GM21723 (cell line): ENCODE measurements around the gene CRYM.
"Not testable (repeated sequence)": the region's sequence is repeated elsewhere in the genome, so short reads cannot be mapped to it uniquely, and the experiment has no call there.

Experiments used
- ATAC-seq: cut with Tn5 transposase; IDR thresholded peaks from one replicate; pipeline ENCODE4 v1.9.1; 2021; ENCODE audit warnings: mild to moderate bottlenecking, moderate library complexity; ENCODE audit not compliant: unreplicated experiment

Gene CRYM

DNA sequence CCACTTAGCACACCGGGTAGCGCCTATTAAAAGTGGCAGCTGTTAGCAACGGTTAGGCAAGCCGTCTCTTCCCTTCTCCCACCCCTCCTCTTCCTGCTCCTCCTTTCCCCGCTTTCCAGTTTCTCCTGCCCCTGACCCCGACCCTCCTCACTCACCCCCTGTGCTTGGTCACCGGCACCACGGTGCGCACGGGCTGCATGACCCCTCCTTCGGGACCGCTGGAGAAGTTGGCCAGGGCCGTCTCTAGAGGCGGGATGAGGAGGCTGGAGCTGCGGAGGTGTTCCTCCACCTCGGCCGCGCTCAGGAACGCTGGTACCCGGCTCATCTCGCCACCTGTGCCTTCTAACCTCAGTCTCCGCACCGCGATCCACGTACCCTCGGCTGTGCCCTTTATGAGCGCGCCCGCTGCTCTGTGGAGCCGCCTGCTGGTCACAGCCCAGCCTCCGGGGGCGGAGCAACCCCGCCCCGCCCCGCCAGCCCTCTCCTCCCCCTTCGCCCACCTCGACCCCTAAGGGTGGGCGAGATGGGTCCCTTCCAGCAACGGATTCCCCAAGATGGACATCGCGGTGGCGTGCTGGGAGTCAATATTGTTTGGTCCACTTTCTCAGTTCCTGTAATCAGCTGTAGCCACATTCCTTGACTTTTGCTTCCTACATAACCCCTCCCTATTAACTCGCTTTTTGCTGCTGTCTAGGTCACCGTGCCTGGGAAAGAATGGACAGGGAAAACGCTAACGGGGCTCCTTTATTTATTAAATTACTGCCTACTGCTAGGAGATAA is at the start of gene CRYM:
TSS of gene CRYM (minus strand) at position 364 of the 780 bp plus-strand sequence. CDS start at position 325, 39 bp downstream.
- no peak for ATAC-seq

DNA sequence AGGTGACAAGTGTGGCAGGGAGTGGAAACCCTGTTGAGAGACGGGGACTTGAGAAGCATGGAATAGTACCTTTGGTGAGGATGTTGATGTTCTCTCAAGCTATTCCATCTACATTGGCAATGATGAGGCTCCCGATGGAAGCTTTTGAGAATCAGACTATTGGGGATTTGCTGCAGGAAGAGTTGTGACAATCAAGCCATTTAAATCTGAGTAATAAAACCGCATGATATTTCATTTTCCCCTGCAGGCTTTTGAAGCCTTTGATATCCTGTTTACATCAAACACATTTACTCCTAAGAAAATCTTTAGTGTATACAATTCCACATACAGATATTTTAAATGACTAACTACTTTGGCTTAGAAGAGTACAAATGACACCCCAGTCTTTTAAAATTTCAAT is 49.0 kb upstream of the CRYM start:
- ATAC-seq = no peak

DNA sequence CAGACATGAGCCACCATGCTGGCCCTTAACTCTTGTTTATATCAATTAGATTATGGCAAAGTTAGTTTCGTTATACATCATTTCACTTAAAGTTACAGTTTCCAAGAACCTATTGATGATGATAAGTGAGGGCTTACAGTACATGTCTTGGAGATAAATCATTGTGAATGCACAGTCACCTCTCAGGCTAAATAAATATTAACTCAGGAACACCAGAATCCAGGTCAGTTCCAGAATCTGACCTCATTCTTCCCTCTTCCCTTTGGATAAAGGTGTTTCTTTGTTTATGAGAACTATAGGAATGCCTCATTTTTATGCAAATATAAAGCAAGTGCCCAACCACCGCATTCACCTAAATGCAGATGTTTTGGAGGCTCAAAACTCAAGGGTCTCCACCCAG is 48.4 kb upstream of the CRYM start:
- no peak for ATAC-seq

DNA sequence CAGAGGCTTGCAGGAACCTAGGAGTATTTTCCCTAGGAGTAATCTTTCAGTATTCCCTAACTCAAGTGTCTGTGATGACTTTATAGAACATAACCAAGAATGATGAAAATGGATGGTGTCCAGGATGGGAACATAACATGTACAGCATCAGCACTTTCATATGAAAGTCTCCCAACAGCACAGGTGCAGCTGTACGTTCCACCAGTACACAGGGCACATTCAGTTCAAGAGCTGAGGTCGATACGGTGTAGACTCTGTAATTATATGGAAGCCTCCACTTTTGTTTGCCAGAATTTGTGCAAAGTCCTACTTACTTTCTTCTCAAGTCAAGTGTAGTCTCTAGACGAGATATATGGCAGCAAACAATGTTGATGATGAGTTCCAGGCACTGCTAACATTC is 46.2 kb upstream of the CRYM start:
- no peak for ATAC-seq

DNA sequence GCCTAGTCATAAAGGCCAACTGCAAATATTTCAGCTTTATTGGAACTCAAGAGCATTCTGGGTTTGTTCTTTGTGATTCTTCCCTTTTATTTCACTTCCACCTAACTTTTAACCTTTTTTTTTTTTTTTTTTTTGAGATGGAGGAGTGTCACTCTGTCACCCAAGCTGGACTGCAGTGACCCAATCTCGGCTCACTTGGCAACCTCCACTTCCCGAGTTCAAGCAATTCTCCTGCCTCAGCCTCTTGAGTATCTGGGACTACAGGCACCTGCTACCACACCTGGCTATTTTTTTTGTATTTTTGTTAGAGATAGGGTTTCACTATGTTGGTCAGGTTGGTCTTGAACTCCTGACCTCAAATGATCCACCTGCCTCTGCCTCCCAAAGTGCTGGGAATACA is 44.2 kb upstream of the CRYM start:
- ATAC-seq = not testable (repeated sequence)

DNA sequence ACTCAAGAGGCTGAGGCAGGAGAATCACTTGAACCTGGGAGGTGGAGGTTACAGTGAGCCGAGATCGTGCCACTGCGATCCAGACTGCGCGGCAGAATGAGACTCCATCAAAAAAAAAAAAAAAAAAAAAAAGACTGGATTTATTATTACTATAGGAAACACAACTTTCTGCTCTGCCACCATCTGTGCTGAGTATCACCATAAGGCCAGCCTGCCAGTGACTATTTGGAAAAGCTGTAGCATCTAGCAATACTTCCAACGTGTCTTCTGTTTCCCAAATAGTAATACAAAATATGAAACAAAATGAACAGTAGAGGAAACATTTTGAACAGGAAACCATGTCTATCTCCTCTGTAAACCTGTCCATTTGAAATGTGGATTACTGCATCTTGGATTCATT is 43.6 kb upstream of the CRYM start:
- no peak for ATAC-seq

DNA sequence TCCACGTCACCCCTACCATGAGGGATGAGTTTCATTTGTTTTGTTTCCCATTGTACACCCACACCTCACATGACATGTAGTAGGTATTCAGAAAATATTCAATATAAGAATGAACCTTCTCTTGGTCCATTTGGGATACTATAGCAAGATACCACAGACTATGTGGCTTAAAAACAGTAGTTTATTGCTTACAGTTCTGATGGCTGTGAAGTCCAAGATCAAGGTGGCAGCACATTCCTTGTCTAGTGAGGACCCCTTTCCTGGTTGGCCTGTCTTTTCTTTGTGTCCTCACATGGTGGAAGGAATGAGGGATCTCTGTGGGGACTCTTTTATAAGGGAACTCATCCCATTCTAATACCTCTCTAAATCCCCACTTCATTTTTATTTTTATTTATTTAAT is 36.2 kb upstream of the CRYM start:
- no peak for ATAC-seq

DNA sequence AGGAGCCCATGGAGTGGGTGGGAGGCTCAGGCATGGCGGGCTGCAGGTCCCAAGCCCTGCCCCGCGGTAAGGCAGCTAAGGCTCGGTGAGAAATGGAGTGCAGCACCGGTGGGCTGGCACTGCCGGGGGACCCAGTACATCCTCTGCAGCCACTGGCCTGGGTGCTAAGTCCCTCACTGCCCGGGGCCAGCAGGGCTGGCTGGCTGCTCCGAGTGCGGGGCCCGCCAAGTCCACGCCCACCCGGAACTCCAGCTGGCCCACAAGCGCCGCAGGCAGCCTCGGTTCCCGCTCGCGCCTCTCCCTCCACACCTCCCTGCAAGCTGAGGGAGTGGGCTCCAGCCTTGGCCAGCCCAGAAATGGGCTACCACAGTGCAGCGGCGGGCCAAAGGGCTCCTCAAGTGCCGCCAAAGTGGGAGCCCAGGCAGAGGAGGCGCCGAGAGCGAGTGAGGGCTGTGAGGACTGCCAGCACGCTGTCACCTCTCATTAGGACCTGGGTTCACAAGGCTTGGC is 34.8 kb upstream of the CRYM start:
- not testable (repeated sequence) for ATAC-seq

DNA sequence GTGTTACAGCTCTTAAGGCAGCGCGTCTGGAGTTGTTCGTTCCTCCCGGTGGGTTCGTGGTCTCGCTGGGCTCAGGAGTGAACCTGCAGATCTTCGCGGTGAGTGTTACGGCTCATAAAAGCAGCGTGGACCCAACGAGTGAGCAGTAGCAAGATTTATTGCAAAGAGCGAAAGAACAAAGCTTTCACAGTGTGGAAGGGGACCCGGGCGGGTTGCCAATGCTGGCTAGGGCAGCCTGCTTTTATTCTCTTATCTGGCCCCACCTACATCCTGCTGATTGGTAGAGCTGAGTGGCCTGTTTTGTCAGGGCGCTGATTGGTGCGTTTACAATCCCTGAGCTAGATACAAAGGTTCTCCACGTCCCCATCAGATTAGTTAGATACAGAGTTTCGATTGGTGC is 34.0 kb upstream of the CRYM start:
- not testable (repeated sequence) for ATAC-seq

DNA sequence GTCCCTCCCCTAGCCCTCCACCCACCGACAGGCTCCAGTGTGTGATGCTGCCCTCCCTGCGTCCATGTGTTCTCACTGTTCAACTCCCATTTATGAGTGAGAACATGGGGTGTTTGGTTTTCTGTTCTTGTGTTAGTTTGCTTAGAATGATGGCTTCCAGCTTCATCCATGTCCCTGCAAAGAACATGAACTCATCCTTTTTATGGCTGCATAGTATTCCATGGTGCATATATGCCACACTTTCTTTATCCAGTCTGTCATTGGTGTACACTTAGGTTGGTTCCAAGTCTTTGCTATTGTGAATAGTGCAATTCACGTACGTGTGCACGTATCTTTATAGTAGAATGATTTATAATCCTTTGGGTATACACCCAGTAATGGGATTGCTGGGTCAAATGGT is 28.6 kb upstream of the CRYM start:
- not testable (repeated sequence) for ATAC-seq

DNA sequence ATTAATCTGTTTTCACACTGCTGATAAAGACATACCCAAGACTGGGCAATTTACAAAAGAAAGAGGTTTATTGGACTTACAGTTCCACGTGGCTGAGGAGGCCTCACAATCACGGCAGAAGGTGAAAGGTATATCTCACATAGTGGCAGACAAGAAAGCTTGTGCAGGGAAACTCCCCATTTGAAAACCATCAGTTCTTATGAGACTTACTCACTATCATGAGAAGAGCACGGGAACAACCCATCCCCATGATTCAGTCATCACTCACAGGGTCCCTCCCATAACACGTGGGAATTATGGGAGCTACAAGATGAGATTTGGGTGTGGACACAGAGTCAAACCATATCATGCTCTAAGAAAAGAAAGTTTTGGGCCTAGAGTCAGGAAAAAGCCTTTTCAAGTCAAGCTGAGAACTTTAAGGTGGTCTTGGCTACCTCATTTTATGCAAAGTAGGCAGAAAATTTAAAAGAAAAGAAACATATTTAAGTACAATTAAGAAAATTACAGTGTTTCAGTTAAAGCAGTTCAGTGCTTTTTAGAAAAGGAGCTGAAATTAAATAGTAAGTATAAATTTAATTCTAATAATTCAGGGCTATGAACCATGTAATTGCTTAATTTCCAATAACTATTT is 24.9 kb upstream of the CRYM start:
- no peak for ATAC-seq

DNA sequence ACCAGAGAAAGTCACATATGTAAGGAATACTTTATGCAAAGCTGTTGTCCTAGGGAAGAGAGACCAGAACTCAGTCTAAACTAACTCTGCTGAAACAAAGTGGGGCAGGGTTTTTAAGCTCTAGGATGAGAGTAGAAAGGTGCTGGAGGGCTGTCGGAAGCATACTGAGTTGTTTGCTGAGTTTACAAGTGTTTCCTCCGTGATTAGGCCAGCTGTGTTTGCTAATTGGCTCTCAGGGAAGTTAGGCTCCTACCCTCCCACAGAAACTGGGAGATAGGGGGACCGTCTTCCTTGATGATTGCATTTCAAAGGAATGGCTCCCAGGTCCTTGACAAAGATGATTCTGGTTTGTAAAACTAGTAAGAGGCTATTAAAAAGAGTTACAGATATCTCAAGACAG is 24.4 kb upstream of the CRYM start:
- no peak for ATAC-seq

DNA sequence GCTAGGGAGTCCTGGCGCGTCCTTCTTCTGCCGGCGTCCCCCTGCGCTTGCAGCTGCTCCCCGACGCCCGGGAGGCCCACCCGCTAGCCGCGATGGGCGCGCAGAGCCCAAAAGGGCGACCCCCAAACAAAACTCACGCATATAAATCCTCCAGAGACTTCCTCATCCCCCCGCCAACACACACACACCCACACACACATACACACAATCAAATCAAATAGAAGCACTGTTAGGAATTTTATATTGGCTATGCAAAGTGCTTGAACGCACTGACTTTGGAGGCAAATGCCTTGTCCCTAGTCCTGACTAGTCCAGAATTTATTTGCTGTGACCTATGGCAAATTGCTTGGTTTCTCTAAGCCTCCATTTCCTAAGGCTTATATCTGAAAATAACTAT is 23.8 kb upstream of the CRYM start:
- no peak for ATAC-seq

DNA sequence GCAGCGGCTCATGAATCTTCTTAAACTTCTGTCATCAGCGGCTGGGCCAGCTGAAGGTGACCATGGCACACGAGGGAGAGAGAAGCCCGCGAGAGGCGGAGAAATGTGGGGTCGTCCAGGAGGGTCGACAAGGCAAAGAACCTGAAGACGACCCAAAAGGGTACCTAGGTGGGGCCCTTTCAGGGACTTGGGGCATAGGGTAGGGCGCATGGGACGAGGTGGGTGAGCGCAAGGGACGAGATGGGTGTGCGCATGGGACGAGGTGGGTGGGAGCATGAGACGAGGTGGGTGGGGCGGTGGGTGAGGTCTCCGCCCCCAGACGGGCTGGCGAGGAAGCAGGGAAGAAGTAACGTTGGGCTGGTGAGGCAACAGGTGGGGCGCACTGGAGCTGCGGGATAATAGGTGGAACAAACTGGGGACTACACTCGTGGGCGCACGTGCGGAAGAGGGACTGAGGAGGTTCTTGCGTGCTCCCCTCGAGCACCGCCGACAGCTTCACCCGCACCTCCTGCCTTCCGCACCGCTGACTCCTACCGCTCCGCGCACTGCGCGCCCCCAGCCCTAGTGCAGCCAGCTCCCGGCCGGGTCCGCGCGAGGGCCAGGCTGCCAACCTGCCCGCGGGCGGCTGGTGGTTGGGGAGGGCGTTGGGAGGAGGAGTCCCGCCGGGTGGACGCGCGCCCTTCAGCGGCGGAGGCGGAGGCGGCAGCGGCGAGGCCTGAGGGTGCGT is 23.2 kb upstream of the CRYM start:
- peak; percentile 57 for ATAC-seq

DNA sequence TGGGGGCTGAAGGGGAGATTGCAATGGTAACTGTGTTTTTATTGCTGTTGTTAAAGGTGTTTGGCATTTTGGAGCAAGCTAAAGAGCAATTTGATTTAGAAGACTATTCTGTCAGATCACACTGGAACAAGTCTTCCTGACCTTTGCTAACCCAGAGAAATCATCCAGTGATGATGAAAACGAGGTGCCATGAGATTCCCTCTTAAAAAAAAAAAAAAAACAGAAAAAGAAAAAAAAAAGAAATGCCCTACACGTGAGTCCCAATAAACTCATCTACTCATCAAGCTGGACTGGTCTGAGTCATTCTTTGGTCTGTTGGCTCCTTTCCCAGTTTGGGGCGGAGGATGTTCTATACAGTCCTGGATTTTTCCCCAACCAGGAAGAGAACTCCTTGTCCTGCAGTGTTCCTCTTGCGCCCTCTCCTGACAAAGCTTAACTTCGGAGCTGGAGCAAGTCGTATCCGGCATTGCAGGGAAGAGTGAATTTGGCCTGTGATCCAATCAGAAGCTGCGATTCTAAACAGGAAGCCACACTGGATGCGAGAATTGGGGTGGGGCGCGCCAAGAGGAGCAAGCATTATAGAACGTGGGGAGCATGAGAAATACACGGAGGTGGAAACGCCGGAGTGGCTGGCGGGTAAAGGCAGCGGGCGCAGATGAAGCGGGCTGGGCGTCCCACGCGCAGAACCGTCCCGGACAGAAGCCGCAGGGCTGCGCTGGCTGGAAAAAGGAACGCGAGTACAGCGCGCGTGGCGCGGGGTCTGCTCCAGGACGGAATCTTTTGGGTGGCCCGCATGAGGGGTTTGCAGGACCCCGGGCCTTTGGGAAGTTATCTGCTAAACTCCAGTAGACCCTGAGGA is 22.4 kb upstream of the CRYM start:
- peak; percentile 61 for ATAC-seq

DNA sequence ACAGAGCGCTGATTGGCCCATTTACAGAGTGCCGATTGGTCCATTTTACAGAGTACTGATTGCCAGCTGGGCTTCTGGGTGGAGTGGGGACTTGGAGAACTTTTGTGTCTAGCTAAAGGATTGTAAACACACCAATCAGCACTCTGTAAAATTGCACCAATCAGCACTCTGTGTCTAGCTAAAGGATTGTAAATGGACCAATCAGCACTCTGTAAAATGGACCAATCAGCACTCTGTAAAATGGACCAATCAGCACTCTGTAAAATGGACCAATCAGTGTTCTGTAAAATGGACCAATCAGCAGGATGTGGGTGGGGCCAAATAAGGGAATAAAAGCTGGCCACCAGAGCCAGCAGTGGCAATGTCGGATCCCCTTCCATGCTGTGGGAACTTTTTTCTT is 11.7 kb upstream of the CRYM start:
- ATAC-seq = not testable (repeated sequence)

DNA sequence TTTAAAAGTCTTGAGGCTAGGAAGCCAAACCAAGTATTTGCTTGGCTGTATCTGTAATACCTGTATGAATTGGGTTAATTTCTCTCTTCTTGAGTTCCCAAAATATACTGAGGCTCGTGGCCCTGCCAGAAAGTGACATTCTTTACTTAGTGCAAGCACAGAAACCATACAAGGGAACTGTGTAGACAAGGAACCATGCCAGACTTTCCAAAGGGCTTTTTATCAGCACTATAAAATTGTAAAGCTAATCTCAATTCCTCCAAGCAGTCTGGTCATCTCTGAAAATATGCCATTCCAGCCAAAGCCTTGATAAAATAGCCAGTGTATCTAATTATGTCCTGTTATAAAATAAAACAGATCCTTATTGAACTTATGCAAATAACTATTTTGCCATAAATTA is 7.2 kb upstream of the CRYM start:
- ATAC-seq = no peak

DNA sequence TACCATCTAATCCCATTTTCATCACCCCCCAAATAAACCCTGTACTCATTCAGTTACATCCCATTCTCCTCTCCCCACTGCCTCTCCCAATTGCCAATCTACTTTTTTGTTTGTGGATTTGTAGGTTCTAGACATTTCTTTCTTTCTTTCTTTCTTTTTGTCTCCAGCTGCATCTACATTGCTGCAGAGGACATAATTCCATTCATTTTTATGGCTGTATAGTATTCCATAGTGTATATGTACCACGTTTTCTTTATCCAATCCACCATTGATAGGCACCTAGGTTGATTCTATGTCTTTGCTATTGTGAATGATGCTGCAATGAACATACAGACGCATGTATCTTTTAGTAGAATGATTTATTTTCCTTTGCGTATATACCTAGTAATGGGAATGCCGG is 6.3 kb upstream of the CRYM start:
- no peak for ATAC-seq

DNA sequence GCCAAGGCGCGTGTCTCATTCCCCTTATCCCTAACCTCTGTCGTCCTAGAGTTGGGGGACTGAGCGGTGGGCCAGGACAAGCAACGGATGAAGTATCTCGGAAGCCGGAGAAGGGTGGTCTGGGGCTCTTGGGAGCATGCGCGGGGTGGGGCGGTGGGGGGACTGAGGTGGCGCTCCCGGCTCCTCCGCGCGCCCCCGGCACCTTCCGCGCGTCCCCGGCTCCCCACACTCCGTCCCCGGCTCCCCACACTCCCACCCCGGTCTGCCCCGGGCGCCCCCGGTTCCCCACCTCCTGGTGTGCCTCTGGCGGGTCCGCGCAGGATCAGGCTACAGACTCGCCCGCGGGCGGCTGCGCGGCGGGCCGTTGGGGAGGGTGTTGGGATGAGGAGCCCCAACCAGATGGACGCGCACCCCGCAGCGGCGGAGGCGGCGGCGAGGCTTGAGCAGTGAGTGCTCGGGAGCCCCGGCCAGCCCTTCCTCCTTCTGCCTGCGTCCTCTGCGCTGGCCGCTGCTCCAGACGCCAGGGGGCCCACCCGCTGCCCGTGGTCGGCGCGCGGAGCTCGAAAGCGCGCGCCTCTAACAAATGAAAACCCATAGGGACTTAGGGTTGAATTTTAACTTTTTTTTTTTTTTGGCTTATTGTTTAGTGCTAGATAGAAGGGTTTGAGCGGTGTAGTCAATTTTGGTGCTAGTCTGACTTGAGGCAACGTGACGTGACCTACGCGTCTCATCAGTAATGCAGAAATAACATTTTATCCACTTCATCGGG is 5.6 kb upstream of the CRYM start:
- ATAC-seq = no peak
